NT2/D1 (cell line): Measurements from ENCODE around the gene KDM2A.

ENCODE experiments used
- YY1 ChIP-seq: IDR thresholded peaks from 2 replicates; pipeline ENCODE4 v1.6.1; 2011; ENCODE audit not compliant: insufficient read length, insufficient read depth
- ZNF274 ChIP-seq: IDR thresholded peaks from 2 replicates; pipeline ENCODE4 v1.6.1; 2011; ENCODE audit warnings: mild to moderate bottlenecking, low read depth, low read length

- no peak for TF ChIP-seq YY1
- no peak for TF ChIP-seq ZNF274
These were observed 152.1 kb downstream of the KDM2A start for GRCh38 chr11:67271205-67271540.
